ENCODE results near the gene LRRK2. TPM values are rescaled to one million over a fixed set of nuclear protein-coding genes. Genes with fewer than 3 reads are reported as not detected.

Gene LRRK2
- total RNA-seq, 1 experiment from 2014 or later = 0.33 TPM

DNA sequence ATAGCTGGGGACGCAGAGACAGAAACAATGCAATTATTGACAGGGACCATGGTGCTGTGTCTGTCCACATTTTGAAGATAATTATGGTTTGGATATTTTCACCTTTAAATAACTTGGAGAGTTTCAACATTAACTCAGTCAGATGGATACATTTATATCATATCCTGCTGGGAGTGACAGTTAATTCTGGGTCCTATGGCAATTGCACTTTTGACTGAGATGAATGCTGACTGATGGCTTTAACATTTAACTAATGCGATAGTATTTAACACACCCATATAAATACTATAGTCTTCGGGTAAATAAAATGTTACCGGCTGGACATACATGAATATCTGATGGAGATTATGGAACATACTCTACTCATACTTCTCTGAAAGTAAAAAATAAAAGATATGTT is 118.3 kb downstream of the LRRK2 start:
- ChIA-PET POLR2A (ENCODE audit: unreplicated experiment) (no interaction called here), CTCF (no interaction called here)
- H3K36me3 ChIP-seq (ENCODE audit: low read depth, low read length) = no peaks in the 10 kb centered on the region

GRCh38 chr12:40344312-40344711 is 119.5 kb downstream of the LRRK2 start:
- Histone ChIP-seq H3K36me3 (ENCODE audit: low read depth, low read length) (no peaks in the 10 kb centered on the region), H3K27me3 (ENCODE audit: low read length) (peaks cover 5% of the 10 kb centered on the region), H3K9ac (ENCODE audit: low read length) (no peak overlapping the region), H3K4me3 (ENCODE audit: low read length) (no peak overlapping the region), H3F3A (ENCODE audit: low read length, unreplicated experiment) (no peaks in the 10 kb centered on the region), H3K4me2 (ENCODE audit: low read length) (no peak overlapping the region), H3K79me2 (ENCODE audit: low read length) (no peaks in the 10 kb centered on the region), H2AFZ (ENCODE audit: low read length) (no peak overlapping the region), H3K9me3 (ENCODE audit: low read length) (no peaks in the 10 kb centered on the region), H3K27ac (ENCODE audit: low read length) (no peak overlapping the region), H3K4me1 (ENCODE audit: insufficient read depth, low read length) (no peaks in the 10 kb centered on the region), H4K20me1 (ENCODE audit: low read length) (no peaks in the 10 kb centered on the region), H3K9me2 (replicated peaks; ENCODE audit: low read length) (no peaks in the 10 kb centered on the region)
- CTCF ChIA-PET = no interaction called here
- no TSS peak for BruUV-seq (replicated peaks)
- intact Hi-C loops (cut with micrococcal nuclease) = no loop called here
- POLR2A ChIA-PET (ENCODE audit: unreplicated experiment) = interaction anchor here (0.6 to 0.7 kb wide), 2 partner anchors 107 to 223 kb away, joined by 4 read pairs; no protein-coding TSS in a partner anchor
- no peak for DNase-seq
- ATAC-seq = no peak
- no peak for TF ChIP-seq EZH2 (IDR thresholded peaks at IDR 0.05; ENCODE audit: low read length, unreplicated experiment)
- TF ChIP-seq EZH2phosphoT487 (IDR thresholded peaks at IDR 0.05; ENCODE audit: borderline replicate concordance, low read length) = no peak

More for the DNA sequence above, 118.3 kb downstream of the LRRK2 start:
- no TSS peak for BruUV-seq (replicated peaks)
- Histone ChIP-seq H2AFZ (ENCODE audit: low read length) (no peak overlapping the region), H3K9me2 (replicated peaks; ENCODE audit: low read length) (no peaks in the 10 kb centered on the region), H3K4me1 (ENCODE audit: insufficient read depth, low read length) (no peaks in the 10 kb centered on the region), H3K9me3 (ENCODE audit: low read length) (no peaks in the 10 kb centered on the region), H3K27ac (ENCODE audit: low read length) (no peak overlapping the region), H3K79me2 (ENCODE audit: low read length) (no peaks in the 10 kb centered on the region), H3K4me3 (ENCODE audit: low read length) (no peak overlapping the region), H3K4me2 (ENCODE audit: low read length) (no peak overlapping the region), H4K20me1 (ENCODE audit: low read length) (no peaks in the 10 kb centered on the region), H3K9ac (ENCODE audit: low read length) (no peak overlapping the region), H3F3A (ENCODE audit: low read length, unreplicated experiment) (no peaks in the 10 kb centered on the region), H3K27me3 (ENCODE audit: low read length) (peaks cover 9% of the 10 kb centered on the region)
- no peak for ATAC-seq
- intact Hi-C loops (cut with micrococcal nuclease) = no loop called here
- no peak for TF ChIP-seq EZH2phosphoT487 (IDR thresholded peaks at IDR 0.05; ENCODE audit: borderline replicate concordance, low read length)
- TF ChIP-seq, protein P1, sequence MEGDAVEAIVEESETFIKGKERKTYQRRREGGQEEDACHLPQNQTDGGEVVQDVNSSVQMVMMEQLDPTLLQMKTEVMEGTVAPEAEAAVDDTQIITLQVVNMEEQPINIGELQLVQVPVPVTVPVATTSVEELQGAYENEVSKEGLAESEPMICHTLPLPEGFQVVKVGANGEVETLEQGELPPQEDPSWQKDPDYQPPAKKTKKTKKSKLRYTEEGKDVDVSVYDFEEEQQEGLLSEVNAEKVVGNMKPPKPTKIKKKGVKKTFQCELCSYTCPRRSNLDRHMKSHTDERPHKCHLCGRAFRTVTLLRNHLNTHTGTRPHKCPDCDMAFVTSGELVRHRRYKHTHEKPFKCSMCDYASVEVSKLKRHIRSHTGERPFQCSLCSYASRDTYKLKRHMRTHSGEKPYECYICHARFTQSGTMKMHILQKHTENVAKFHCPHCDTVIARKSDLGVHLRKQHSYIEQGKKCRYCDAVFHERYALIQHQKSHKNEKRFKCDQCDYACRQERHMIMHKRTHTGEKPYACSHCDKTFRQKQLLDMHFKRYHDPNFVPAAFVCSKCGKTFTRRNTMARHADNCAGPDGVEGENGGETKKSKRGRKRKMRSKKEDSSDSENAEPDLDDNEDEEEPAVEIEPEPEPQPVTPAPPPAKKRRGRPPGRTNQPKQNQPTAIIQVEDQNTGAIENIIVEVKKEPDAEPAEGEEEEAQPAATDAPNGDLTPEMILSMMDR (conservative IDR thresholded peaks at IDR 0.05; ENCODE audit: low read depth, low read length) = no peak
- TF ChIP-seq EZH2 (IDR thresholded peaks at IDR 0.05; ENCODE audit: low read length, unreplicated experiment) = no peak
- DNase-seq = no peak

- H3K36me3 ChIP-seq (ENCODE audit: low read depth, low read length) = no peaks in the 10 kb centered on the region
- H3K9ac ChIP-seq (ENCODE audit: low read length) = no peak overlapping the region
- no peaks in the 10 kb centered on the region for H3K9me2 ChIP-seq (replicated peaks; ENCODE audit: low read length)
- no peak overlapping the region for H2AFZ ChIP-seq (ENCODE audit: low read length)
- no peak overlapping the region for H3K4me2 ChIP-seq (ENCODE audit: low read length)
- H3F3A ChIP-seq (ENCODE audit: low read length, unreplicated experiment) = no peaks in the 10 kb centered on the region
- no TSS peak for BruUV-seq (replicated peaks)
- H3K4me1 ChIP-seq (ENCODE audit: insufficient read depth, low read length) = no peaks in the 10 kb centered on the region
- intact Hi-C loops (cut with micrococcal nuclease) = no loop called here
- H3K9me3 ChIP-seq (ENCODE audit: low read length) = no peaks in the 10 kb centered on the region
- CTCF ChIA-PET = no interaction called here
- ATAC-seq (no peak), DNase-seq (no peak)
- no peaks in the 10 kb centered on the region for H3K79me2 ChIP-seq (ENCODE audit: low read length)
- TF ChIP-seq EZH2 (IDR thresholded peaks at IDR 0.05; ENCODE audit: low read length, unreplicated experiment) (no peak), EZH2phosphoT487 (IDR thresholded peaks at IDR 0.05; ENCODE audit: borderline replicate concordance, low read length) (no peak)
- TF ChIP-seq, protein P1 (conservative IDR thresholded peaks at IDR 0.05; ENCODE audit: low read depth, low read length) = no peak
- no peak overlapping the region for H3K27ac ChIP-seq (ENCODE audit: low read length)
- H3K27me3 ChIP-seq (ENCODE audit: low read length) = no peaks in the 10 kb centered on the region
- H4K20me1 ChIP-seq (ENCODE audit: low read length) = no peaks in the 10 kb centered on the region
- no peak overlapping the region for H3K4me3 ChIP-seq (ENCODE audit: low read length)
- POLR2A ChIA-PET (ENCODE audit: unreplicated experiment) = no interaction called here
These were observed 127.2 kb downstream of the LRRK2 start for GRCh38 chr12:40351976-40352375.
